Stimulated activated CD8-positive, alpha-beta memory T cell treated with anti-CD3 and anti-CD28 coated beads, Interleukin-2, amount 100 ng/mL, for 1 hour (primary cell): Measurements from ENCODE around the gene SRC.

Experiments used
- DNase-seq, 2 donors: peaks; one replicate each; pipeline ENCODE4 v3.0.0-alpha.2; 2020; ENCODE audit warnings: low read depth in 2 of 2

The SRC gene

GRCh38 chr20:37424062-37424851 is 78.3 kb downstream of the SRC start:
- no peak for DNase-seq

GRCh38 chr20:37425103-37425625 is 79.2 kb downstream of the SRC start:
- no peak for DNase-seq

DNA sequence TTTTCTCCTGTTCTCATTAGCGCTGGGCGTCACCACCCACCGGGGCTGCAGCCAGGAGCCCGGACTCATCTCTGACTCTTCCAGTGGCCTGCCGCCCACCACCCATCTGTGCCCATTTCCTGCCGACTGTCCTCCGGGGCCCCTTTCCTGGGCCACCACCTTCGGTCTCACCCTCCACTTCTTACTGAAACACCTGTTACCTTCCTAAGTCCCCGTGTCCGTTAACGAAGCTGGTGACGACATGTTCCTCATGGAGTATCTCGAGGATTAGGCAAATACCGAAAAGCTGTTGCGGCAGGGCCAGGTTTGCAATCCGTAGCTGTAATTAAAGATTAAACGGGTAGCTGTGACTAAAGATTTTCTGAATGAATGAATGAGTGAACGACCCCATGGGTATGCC is 80.2 kb downstream of the SRC start:
- no peak for DNase-seq

GRCh38 chr20:37426978-37427377 is 81.0 kb downstream of the SRC start:
- DNase-seq, result no peak

- DNase-seq, result no peak
Observed at GRCh38 chr20:37430044-37430443, 84.1 kb downstream of the SRC start.

GRCh38 chr20:37430778-37431460 is 85.0 kb downstream of the SRC start:
- DNase-seq, result no peak

DNA sequence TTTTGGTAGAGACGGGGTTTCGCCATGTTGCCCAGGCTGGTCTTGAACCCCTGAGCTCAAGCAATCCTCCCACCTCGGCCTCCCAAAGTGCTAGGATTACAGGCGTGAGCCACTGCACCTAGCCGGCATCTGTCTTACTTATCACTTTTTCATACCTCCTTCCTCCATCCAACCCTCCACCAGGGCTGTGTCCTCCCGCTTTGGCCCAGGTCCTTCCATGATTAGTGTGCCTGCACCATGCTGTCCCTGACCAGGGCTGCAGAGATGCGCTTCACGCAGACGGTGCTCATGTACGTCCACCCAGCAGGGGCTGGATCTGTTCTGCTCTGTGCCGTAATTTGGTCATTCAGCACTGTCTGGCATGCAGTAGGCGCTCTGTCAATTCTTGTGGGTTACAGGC is 85.8 kb downstream of the SRC start:
- no peak for DNase-seq

- no peak for DNase-seq
Observed at GRCh38 chr20:37432606-37433005, 86.7 kb downstream of the SRC start.

- DNase-seq, result no peak
Observed at GRCh38 chr20:37435607-37436006, 89.7 kb downstream of the SRC start.

DNA sequence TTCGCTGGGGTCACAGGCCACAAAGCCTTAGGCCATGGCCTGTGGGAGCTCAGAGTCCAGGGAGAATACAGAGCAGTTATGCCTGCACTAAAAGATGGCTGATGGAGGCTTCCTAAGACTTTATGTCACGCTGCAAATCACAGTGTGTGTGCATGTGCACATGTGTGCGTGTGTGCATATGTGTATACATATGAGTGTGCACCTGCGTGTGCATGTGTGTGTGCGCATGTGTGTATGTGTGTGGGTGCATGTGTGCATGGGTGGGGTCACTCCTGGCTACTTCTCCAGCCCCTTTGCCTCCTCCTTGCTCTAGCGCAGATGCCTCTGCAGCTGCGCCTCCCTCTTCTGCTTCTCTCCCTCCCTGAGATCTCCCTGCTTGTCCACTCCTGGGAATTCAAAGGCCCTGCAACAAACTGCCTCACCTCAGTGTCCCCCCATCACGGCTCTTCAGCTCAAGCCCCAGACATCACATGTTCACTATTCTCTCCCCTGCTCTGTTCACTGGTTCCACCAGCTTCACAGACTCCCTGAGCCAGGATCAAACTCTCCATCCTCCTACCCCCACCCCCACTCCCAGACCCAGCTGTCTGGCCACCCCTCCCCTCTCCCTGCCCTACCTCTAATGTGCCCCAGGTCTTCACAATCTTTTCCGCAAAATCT is 90.7 kb downstream of the SRC start:
- no peak for DNase-seq

DNA sequence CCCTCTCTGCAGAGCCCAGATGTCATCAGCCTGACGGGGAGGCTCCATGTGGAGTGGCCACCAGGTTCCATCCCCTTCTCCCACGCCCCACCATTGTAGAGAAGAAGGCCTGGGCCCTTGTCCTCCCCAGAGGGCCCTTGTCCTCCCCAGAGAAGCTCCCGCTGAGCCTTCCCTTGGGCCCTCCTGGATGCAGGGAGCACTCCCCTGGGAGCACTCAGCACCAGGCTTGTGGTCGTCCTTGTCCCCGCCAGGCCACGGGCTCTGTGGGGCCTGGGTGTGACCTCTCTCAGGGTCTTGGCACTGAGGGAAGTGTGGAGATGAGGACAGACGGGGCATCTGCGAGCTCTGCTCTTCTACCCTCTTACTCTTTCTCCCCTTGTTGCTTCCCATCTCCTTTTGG is 91.7 kb downstream of the SRC start:
- no peak for DNase-seq

DNA sequence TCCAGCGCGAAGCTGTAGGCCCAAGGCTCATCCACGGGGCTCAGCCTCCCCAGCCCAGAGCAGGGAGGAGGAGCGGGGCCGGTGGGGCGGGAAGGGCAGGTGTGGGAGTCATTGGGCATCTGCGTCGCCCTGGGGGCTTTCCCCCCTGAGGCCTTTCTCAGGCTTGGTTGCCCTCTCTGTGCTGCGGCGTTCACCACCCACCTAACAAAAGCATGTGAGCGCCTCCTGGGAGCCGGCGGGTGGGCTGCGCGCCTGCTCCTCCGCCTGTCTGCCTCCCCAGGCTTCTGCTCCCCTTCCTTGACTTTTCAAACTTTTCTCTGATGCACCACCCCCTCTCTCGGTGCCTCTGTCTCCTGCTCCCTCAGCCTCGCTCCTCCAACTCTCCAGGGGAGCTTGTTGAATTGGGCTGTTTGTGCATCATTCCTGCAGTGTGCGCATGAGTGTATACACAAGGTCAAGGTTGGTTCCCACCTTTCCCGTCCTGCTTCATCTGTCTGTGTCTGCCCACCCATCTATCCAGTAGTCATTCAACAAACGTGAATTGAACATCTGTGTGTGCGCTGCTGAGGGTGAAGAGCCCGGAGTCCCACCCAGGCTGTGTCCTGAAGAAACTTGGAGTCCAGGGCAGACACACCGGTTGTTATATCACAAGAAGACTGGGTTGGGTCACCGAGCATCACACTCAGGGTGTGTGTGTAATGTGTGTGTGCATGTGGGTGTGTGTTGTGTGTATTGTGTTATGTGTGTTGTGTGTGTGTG is 92.7 kb downstream of the SRC start:
- no peak for DNase-seq

DNA sequence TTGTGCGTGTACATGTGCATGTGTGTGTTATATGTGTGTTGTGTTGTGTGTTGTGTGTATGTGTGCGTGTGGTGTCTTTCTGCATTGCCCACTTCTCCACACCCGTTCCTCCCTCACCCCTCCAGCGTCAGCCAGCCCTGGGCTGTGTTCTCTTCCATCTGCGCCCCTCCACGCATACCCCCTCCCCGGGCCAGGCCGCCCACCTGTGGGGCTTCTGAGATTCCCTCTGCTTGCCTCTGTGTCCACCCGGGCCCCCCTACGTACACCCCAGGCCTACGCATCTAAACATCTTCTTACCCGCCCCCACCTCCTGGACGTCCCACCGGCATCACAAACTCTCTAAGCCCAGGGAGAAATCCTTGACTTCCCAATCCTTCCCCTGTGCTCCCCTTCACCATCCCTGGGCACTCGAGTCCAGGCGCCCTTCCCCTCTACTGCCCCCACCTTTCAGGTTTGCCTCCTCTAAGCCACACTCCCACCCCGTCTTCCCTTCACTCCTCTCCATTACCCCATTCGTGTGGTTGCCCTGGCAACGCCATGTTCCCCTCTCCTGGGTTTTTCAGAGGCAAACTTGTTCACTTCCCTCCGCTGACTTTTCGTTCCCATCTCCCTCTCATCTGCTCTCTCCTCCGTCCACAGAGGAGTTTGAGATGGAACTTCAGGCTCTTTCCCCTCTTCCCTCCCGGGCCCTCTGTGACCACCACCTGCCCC is 93.4 kb downstream of the SRC start:
- DNase-seq, result no peak

GRCh38 chr20:37441023-37441422 is 95.1 kb downstream of the SRC start:
- no peak for DNase-seq

GRCh38 chr20:37442547-37442946 is 96.6 kb downstream of the SRC start:
- DNase-seq, result no peak

DNA sequence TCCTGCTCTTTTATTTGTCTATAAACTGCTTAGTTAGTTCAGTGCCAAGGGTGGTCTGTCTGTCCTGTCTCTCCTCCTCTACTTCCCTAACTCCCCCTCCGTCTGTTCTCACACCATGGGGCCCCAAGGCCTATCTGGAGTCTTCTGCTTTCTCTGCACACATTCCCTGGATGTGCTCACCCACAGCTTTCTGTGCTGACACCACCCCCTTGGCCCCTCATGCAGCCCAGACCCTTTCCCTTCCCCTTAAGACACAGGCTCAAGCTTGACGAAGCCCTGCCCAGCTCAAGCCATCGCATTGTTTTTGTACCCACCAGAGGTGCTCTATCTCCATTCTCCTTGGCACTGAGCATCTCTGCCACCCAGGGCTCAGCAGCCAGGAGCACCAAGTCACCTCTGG is 97.0 kb downstream of the SRC start:
- DNase-seq, result no peak

DNA sequence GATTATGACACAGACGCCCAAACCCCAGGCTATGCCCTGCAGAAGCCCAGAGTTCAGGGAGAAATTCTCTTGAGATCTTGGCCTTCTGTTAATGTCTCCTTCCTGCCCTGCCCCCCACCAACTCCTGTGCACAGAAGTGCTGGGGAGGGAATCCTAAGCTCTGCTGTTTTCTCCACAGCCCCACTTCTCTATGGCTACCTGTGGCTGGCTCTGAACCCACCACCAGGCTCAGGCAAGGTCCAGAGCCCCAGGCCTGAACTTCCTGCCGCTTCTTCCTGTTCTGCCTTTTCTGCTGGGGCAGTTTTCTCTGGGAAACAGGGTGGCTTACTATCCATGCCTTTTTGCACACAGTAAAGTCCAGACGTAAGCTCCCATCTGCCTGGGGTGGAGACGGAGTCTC is 97.7 kb downstream of the SRC start:
- no peak for DNase-seq

- DNase-seq, result no peak
Observed at GRCh38 chr20:37445041-37445440, 99.1 kb downstream of the SRC start.

DNA sequence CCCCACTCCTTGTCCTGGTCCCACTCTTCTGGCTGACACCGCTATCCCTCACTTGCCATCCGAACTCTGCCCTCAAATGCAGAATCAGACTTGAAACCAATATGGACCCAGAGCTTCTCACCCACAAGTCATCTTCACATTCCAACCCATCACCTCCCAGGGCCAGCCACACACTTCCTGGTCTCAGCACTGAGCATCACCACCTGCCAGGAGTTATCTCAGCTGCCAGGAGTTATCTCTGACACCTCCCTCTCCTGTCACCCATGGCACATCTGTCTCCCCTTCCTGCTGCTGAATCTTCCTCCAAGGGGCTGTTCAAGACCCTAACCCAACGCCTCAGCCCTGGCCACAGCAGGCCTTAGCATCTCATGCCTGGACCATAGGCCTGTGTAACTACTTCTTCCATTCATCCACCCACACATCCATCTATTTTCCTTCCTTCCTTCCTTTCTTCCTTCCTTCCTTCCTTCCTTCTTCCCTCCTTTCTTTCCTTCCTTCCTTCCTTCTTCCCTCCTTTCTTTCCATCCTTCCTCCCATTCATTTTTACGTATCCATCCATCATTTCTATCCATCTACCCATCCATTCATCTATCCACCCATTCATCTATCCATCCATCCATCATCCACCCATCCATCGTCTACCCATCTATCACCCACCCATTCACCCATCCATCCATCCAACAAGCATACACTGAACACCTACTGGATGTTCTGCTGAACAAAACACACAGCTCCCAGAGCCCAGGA is 100.5 kb downstream of the SRC start:
- DNase-seq, result no peak

- DNase-seq, result no peak
Observed at GRCh38 chr20:37447688-37448087, 101.7 kb downstream of the SRC start.

GRCh38 chr20:37449276-37449675 is 103.3 kb downstream of the SRC start:
- no peak for DNase-seq
